ENCODE results near the gene PCDHGA6.

Gene PCDHGA6

DNA sequence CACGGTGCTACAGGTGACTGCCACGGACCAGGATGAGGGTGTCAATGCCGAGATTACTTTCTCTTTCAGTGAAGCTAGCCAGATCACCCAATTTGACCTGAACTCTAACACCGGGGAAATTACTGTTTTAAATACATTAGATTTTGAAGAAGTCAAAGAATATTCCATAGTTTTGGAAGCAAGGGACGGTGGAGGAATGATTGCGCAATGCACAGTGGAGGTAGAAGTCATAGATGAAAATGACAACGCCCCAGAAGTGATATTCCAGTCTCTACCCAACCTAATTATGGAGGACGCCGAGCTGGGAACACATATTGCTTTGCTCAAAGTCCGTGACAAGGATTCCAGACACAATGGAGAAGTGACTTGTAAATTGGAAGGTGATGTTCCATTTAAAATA is 15.0 kb downstream of the PCDHGA6 start:
- POLR2A ChIA-PET: no interaction called here
- TF ChIP-seq, protein P1, sequence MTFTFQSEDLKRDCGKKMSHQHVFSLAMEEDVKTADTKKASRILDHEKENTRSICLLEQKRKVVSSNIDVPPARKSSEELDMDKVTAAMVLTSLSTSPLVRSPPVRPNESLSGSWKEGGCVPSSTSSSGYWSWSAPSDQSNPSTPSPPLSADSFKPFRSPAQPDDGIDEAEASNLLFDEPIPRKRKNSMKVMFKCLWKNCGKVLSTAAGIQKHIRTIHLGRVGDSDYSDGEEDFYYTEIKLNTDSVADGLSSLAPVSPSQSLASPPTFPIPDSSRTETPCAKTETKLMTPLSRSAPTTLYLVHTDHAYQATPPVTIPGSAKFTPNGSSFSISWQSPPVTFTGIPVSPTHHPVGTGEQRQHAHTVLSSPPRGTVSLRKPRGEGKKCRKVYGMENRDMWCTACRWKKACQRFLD (tag by site-specific recombination; IDR thresholded peaks at IDR 0.05): no peak
- TF ChIP-seq ZEB2 (tag by site-specific recombination; IDR thresholded peaks at IDR 0.05): no peak
- TF ChIP-seq ZNF560 (tag by site-specific recombination; IDR thresholded peaks at IDR 0.05; ENCODE audit: borderline replicate concordance): no peak
- TF ChIP-seq, protein P2, sequence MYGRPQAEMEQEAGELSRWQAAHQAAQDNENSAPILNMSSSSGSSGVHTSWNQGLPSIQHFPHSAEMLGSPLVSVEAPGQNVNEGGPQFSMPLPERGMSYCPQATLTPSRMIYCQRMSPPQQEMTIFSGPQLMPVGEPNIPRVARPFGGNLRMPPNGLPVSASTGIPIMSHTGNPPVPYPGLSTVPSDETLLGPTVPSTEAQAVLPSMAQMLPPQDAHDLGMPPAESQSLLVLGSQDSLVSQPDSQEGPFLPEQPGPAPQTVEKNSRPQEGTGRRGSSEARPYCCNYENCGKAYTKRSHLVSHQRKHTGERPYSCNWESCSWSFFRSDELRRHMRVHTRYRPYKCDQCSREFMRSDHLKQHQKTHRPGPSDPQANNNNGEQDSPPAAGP (tag by site-specific recombination; IDR thresholded peaks at IDR 0.05): no peak
- no peak for TF ChIP-seq HOXA7 (CRISPR knock-in tag; IDR thresholded peaks at IDR 0.05; ENCODE audit: borderline replicate concordance)
- TF ChIP-seq SP7 (tag by site-specific recombination; IDR thresholded peaks at IDR 0.05): no peak
- no peak for TF ChIP-seq ZNF292 (tag by site-specific recombination; IDR thresholded peaks at IDR 0.05; ENCODE audit: borderline replicate concordance, low read depth)
- TF ChIP-seq, protein P3, sequence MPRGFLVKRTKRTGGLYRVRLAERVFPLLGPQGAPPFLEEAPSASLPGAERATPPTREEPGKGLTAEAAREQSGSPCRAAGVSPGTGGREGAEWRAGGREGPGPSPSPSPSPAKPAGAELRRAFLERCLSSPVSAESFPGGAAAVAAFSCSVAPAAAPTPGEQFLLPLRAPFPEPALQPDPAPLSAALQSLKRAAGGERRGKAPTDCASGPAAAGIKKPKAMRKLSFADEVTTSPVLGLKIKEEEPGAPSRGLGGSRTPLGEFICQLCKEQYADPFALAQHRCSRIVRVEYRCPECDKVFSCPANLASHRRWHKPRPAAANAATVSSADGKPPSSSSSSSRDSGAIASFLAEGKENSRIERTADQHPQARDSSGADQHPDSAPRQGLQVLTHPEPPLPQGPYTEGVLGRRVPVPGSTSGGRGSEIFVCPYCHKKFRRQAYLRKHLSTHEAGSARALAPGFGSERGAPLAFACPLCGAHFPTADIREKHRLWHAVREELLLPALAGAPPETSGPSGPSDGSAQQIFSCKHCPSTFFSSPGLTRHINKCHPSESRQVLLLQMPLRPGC (tag by site-specific recombination; IDR thresholded peaks at IDR 0.05): no peak
- no peak for TF ChIP-seq ZNF184 (tag by site-specific recombination; IDR thresholded peaks at IDR 0.05)
- TF ChIP-seq ZNF791 (tag by site-specific recombination; IDR thresholded peaks at IDR 0.05): no peak
- no peak for TF ChIP-seq SP2 (tag by site-specific recombination; IDR thresholded peaks at IDR 0.05)
- no peak for TF ChIP-seq HOXC10 (CRISPR knock-in tag; IDR thresholded peaks at IDR 0.05)
- no peak for TF ChIP-seq ZNF366 (tag by site-specific recombination; conservative IDR thresholded peaks at IDR 0.05)
- TF ChIP-seq ZNF555 (tag by site-specific recombination; conservative IDR thresholded peaks at IDR 0.05): no peak
- TF ChIP-seq ZNF157 (tag by site-specific recombination; IDR thresholded peaks at IDR 0.05): no peak
- no peaks in the 10 kb centered on the region for H3K36me3 ChIP-seq (ENCODE audit: control insufficient read depth in 2 of 2, insufficient read depth in 1 of 2, low read length in 2 of 2)
- no peaks in the 10 kb centered on the region for H3K4me1 ChIP-seq (ENCODE audit: control insufficient read depth, insufficient read depth, low read length)
- H3K4me3 ChIP-seq (ENCODE audit: low read depth, low read length): no peak overlapping the region
- CTCF ChIA-PET: interaction anchor here (0.6 to 1.4 kb wide), 2 partner anchors 30 to 113 kb away, joined by 3 to 4 read pairs; no protein-coding TSS in a partner anchor
- H3K9me3 ChIP-seq (ENCODE audit: control insufficient read depth, insufficient read depth, low read depth, low read length): no peaks in the 10 kb centered on the region
- H3K27ac ChIP-seq (ENCODE audit: extremely low read depth, low read depth, low read length): no peak overlapping the region

DNA sequence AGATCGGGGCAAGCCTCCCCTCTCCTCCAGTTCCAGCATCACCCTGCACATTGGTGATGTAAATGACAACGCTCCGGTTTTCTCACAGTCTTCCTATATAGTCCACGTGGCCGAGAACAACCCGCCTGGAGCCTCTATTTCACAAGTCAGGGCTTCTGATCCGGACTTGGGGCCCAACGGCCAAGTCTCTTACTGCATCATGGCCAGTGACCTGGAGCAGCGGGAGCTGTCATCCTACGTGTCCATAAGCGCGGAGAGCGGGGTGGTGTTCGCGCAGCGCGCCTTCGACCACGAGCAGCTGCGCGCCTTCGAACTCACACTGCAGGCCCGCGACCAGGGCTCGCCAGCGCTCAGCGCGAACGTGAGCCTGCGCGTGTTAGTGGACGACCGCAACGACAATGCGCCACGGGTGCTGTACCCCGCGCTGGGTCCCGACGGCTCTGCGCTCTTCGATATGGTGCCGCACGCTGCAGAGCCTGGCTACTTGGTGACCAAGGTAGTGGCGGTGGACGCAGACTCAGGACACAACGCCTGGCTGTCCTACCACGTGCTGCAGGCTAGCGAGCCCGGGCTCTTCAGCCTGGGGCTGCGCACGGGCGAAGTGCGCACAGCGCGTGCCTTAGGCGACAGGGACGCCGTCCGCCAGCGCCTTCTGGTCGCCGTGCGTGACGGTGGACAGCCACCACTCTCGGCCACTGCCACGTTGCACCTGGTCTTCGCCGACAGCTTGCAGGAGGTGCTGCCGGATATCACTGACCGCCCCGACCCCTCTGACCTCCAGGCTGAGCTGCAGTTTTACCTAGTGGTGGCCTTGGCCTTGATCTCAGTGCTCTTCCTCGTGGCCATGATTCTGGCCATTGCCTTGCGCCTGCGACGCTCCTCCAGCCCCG is 15.7 kb downstream of the PCDHGA6 start:
- Histone ChIP-seq H3K4me1 (ENCODE audit: control insufficient read depth, insufficient read depth, low read length) (no peaks in the 10 kb centered on the region), H3K4me3 (ENCODE audit: low read depth, low read length) (no peak overlapping the region), H3K36me3 (ENCODE audit: control insufficient read depth in 2 of 2, insufficient read depth in 1 of 2, low read length in 2 of 2) (no peaks in the 10 kb centered on the region), H3K9me3 (ENCODE audit: control insufficient read depth, insufficient read depth, low read depth, low read length) (no peaks in the 10 kb centered on the region), H3K27ac (ENCODE audit: extremely low read depth, low read depth, low read length) (no peak overlapping the region)
- ChIA-PET CTCF (interaction anchor here (0.9 to 4.2 kb wide), 7 partner anchors 9 to 175 kb away, joined by 3 to 25 read pairs (median 4); partner anchors contain the start of genes PCDHGA1, PCDHGA10 and PCDHGB1), POLR2A (no interaction called here)
- TF ChIP-seq ZNF248 (tag by site-specific recombination; IDR thresholded peaks at IDR 0.05) (no peak), ZNF514 (tag by site-specific recombination; IDR thresholded peaks at IDR 0.05) (no peak), ZNF335 (tag by site-specific recombination; conservative IDR thresholded peaks at IDR 0.05) (no peak), ZNF677 (tag by site-specific recombination; IDR thresholded peaks at IDR 0.05) (no peak), ZNF138 (tag by site-specific recombination; IDR thresholded peaks at IDR 0.05; ENCODE audit: borderline replicate concordance) (no peak), ZNF549 (tag by site-specific recombination; IDR thresholded peaks at IDR 0.05) (no peak), KLF1 (tag by site-specific recombination; IDR thresholded peaks at IDR 0.05) (no peak), ZNF596 (tag by site-specific recombination; IDR thresholded peaks at IDR 0.05) (no peak)
- TF ChIP-seq, protein P4, sequence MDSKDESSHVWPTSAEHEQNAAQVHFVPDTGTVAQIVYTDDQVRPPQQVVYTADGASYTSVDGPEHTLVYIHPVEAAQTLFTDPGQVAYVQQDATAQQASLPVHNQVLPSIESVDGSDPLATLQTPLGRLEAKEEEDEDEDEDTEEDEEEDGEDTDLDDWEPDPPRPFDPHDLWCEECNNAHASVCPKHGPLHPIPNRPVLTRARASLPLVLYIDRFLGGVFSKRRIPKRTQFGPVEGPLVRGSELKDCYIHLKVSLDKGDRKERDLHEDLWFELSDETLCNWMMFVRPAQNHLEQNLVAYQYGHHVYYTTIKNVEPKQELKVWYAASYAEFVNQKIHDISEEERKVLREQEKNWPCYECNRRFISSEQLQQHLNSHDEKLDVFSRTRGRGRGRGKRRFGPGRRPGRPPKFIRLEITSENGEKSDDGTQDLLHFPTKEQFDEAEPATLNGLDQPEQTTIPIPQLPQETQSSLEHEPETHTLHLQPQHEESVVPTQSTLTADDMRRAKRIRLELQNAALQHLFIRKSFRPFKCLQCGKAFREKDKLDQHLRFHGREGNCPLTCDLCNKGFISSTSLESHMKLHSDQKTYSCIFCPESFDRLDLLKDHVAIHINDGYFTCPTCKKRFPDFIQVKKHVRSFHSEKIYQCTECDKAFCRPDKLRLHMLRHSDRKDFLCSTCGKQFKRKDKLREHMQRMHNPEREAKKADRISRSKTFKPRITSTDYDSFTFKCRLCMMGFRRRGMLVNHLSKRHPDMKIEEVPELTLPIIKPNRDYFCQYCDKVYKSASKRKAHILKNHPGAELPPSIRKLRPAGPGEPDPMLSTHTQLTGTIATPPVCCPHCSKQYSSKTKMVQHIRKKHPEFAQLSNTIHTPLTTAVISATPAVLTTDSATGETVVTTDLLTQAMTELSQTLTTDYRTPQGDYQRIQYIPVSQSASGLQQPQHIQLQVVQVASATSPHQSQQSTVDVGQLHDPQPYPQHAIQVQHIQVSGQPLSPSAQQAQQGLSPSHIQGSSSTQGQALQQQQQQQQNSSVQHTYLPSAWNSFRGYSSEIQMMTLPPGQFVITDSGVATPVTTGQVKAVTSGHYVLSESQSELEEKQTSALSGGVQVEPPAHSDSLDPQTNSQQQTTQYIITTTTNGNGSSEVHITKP (tag by site-specific recombination; IDR thresholded peaks at IDR 0.05): no peak

Data from HEK293 (cell line).